Activated T-helper 1 cell treated with Interleukin-2 at 50 U/mL for 16 hours (primary cell): ENCODE results near the gene MACROH2A1.
A peak's percentile ranks its signal among the peaks of the same experiment; 100 is the strongest.

Source experiments
- DNase-seq: peaks from one replicate; pipeline ENCODE4 v3.0.0-alpha.2; 2020; ENCODE audit warnings: low read depth

The MACROH2A1 gene

DNA sequence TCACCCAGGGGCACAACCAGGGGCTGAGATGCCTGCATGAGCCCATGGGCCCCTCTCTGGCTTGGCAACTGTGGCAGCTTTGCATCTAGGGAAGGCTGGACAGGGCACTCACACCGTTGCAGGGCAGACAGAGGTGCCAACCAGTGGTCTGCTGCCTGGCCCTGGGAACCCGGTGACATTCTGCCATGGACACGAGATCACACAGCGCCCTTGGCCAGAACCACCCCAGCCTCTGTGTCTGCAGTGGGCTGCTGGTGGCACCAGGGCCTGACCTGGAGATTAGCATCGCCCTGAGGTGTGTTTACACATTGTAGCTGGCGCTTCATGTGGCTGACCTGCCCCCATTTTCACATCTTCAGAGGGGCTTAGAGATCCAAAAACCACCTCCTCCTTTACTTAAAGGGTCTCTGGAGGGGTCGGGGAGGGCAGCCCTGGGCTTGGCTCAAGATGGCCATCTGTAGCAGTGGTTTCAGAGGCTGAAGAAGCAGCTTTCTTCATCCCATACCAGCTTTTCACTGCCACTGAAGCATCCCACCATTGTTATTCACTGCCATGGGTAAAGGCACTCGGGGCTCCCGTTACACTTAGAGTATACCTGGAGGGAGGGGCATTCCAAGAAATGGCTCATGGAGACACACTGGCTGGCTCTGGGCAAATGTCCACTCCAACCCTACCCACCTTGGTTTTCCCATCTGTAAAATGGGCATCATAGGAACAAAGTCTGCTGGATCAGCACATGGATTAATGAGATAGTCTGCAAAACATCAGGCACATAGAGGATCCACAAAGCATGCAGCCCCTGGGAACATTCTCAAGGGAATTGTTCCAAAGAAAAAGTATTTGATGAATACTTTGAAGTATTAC, 36.7 kb upstream of the MACROH2A1 start:
- DNase-seq: no peak

DNA sequence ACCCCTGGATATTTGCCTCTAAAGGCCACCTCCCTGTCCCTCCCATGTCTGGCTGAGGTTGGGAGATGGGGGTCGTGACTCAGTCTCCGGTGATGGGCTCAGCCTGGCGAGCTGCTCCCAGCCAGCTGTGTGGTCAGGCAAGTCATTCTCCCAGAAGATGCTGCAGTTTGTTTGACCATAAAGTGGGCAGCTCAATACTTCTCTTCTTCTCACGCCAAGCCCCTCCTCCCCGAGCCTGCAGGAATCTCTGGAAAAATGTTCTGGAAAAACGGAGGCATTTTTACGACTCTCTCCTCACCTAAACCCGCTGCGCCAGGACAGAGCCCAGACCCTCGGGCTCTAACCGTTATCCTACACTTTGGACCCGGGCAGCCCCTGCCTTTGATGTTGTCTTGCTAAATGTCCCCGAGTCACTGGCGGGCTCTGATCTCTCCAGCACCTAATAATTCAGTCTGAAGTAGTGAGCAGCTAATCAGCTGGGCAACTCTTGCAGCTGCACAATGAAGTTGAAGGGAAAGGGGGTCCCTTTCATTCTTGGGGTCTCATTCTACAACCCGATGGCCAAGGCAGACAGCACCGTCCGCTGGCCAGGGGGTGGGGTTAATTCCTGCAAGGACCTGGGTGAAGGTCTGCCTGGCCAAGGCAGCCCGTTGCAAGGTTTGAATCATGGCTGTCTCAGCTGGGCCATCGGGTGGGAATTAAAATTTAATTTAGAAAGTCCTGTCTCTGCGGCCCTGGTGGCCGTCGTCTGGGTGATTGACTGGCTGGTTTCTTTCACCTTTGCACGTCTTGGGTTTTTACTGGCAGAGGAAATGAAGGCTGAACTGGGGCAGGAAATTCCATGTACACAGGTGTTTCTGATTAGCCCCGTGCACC, 35.8 kb upstream of the MACROH2A1 start:
- no peak for DNase-seq

DNA sequence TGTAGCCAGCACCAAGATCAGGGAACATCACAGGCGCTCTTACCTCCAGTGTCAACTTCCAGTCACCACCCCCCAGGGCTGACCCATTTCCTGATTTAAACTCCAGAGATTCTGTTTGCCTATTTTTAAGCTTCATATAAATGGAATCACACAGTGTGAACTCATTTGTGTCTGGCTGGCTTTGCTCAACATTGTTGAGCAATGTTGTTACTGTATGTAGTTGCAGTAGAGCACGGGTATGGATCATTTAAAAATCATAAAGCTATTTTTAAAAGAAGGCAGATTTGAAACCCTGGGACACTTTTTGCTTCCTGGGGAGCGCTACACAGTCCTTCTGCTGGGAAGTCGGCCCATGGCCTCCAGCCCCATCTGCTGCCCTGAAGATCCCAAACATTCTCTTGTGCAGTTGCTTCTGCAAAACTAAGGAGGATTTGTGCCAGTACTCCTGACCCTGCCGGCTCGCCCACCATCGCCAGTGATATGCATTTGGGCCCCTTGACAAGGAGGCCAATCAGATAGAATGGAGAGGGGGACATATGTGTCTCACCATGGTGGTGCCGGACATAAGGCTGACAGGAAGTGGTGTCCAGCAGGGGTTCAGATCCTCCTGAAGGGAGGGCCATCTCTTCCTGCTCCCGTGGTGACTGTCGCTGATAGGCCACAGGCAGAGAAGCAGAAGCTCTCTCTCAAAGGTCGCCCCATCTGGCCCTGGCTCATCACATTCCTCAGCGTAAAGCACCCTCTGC, 34.8 kb upstream of the MACROH2A1 start:
- no peak for DNase-seq

DNA sequence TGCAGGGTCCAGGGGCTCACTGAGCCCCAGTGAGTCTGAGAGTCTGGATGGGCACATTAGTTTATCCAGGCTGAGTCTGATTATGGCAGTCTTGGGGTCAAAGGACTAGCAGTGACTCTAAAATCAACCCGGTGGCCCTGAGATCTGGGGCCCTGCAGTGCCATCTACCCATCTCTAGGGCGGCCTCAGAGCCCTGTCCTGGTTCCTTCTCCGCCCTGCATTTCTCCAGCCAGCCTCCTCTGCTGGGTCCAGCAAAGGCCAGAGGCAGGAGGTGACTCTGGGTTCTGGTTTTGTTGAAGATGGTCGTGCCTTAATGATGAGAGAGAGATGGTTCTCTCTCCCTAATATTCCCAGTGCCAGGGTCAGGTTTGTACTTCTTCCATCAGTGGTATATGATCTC, 33.1 kb upstream of the MACROH2A1 start:
- no peak for DNase-seq

DNA sequence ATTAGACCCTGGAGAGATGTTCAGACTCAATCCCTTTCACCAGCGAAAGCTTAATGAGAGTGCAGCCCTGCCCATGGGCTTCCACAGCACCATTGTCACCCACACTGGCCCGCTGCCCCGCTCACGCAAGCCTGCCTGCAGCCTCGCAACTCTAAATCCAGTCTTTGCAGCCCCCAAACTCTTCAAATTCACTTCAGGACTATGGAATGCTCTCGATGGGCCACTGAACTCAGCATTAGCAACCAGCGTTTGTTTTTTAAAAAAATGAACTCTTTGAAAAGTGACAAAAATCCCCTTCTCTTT, 31.1 kb upstream of the MACROH2A1 start:
- no peak for DNase-seq

DNA sequence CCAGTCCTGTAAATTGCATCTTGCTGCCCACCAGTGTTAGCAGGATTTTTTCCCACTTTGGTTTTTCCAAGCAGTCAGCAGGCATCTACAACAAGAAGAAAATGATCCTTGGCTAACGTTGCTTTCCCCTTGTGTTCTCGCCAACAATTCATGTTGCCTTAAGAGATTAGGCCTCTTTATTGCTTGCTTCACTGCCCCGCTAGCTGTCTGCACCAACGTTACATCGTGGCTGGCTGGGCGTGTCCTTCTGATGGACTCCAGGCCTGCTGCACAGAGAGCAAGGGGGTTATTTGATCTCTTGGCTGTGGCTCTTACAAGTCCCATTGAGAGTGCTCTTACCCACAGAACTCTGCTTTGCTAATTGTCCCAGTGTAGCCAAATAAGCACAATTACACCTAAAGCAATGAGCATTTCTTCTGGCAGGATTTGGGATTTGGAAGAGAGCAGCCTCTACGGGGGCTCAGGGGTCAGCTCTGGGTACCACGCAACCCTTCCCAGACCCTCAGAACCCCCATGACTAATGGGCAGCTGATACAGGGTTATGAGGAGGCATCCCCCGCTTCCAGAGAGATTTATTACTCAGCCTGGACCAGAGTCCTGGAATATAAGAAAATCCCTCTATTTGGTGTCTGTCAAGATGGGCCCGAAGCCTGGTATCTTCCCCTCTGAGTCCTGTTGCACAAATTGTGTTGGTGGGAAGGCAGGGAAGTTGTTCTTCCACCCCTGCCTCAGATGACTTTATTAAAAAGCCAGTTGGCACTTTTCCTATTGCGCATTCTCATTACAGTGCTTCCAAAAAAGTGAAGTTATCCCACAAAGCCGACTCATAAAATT, 30.5 kb upstream of the MACROH2A1 start:
- no peak for DNase-seq

DNA sequence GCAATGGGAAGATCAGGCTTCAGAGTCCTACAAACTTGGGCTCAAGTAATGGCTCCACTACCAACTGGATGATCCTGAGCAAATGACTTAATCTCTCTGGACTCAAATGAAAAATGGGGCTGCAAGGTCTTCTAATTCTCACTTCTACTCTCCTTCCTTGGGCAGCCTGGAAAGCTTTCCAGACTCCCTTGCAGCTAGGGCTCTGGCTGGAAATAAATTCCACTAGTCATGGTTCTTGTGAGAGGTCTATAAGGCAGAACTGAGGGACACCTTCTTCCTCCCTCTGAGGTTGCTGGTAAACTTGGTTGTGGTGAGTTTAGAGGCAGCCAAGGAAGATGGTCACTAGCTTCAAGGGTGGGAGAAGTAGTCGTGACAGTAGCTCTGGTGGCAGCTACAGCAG, 29.6 kb upstream of the MACROH2A1 start:
- no peak for DNase-seq

DNA sequence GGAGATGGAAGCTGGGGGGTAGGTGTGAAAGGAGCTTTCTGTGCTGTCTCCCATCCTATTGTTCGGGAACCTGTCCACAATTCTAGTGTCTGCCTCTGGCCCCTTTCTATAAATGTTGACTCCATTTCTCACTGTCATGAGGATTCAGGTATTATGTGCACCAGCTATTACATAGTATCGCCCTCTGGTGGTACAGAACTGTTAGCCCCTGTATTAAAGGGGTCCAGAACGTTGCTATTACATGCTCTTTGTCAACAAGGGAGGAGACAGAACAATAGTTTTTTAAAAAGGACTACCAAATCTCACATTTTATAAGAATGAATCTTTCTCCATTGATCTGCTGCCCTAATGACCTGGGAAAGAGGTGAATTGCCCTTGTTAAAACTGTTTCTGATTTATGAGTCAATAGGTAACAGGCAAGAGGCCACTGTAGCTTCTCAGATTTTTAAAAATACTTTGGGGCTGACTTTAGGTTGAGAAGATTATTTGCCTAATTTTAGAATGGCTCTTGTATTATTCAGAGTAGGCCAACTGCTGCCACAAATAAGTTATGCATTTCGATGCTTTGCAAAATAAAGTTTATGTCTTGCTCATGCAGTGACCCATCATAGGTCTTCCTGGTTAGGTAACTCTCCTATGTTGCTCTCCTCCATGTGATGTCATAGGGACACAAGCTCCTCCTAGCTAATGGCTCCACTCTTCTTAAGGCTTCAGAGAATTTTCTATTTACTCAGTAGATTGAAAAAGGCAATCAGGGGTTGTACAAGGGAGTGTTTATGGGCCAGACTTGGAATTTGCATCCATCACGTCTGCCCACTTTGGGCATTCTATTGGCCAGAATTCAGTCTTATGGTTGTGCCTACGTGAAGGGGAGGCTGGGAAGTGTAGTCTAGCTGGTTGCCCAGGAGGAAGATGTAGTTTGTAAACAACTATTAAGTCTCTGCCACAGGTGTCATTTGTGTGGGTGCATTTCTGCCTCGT, 27.4 kb upstream of the MACROH2A1 start:
- no peak for DNase-seq

DNA sequence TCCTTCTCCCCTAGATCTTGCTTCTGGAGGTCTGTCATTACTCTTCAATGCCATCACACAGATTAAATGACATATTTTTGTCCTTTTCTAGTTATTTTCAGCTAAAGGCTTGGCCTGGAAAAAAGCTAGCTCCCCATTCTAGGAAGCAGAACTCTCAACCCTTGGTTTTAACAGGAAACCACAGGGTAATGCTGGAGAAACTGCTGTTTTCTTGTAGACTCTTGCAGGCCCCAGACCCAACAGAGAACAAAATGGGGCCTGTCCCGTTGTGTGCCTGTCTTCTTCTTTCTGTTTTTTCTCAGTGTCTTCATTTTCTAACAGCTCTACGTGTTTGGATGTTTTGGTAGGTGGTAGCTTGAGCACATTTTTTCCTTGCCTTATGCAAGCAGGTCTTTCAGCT, 26.6 kb upstream of the MACROH2A1 start:
- no peak for DNase-seq

DNA sequence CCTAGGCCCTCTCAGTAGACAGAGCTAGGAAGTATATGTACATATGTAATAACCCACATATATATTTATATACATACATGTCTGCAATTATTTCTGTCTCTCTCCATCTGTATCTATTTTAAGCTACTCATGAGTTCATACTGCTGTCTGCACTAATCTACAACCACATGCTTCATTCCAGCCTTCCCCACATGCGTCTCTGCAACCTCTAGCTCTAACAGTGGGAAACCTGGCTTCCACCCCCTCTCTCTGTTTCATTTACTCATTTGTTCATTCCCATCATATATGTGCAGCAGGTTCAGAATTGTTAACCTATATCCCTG, 24.8 kb upstream of the MACROH2A1 start:
- no peak for DNase-seq

DNA sequence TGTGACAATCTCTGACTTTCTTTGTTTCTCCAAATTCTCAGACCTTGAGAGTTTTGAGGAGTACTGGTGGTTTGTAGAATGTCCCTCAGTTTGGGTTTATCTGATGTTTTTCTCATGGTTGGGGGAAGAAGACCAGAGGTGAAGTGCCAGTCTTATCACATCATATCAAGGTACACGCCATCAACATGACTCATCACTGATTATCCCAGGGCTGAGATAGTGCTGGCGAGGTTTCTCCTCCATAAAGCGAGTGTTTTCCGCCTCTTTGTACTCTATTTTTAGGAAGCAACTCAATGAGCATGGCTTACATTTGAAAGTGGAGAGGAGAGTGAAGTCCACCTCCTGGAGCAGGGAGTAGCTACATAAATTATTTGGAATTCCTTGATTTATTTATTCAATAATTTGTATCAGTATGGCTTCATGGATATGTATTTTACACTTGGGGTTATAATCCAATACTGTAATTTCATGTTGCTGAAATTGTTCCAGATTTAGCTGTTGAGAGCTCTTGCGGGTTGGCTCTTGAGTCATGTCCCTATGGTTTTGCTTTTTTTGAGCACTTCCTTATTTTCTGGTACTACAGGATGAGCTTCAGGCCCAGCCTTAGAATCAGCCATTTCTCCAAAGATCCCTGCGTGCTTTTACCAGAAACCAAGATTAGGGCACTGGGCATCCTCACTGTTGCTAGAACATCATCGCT, 24.3 kb upstream of the MACROH2A1 start:
- no peak for DNase-seq

DNA sequence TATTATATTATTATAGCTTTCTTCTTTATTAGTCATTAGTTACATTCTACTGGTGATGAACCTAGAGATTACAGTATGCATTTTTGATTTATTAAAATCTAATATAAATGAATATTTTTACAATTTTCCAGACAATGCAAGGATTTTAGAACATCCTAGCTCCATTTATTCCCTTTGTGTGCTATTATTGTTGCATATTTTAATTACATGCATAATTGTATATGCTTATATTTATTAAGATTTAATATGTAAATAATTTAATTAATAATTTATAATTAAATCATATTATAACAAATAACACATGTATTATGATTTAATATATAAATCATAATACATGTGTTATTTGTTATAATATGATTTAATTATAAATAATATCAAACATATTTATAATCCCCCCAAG, 23.4 kb upstream of the MACROH2A1 start:
- DNase-seq: no peak

DNA sequence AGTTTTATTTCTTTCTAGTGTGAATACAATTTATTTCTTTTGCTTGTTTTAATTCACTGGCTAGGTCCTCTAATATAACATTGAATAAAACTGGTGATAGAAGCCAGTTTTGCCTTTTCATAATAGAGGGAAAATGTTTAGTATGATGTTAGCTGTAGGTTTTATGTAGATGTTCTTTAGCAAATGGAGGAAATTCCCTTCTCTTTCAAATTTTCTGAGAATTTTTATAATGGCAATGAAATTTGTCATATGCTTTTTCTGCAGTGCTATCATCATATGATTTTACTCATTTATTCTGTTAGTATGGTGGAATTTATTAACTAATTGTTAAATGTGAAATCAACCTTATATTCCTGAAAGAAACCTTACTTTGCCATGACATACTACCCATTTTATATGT, 18.1 kb upstream of the MACROH2A1 start:
- no peak for DNase-seq

DNA sequence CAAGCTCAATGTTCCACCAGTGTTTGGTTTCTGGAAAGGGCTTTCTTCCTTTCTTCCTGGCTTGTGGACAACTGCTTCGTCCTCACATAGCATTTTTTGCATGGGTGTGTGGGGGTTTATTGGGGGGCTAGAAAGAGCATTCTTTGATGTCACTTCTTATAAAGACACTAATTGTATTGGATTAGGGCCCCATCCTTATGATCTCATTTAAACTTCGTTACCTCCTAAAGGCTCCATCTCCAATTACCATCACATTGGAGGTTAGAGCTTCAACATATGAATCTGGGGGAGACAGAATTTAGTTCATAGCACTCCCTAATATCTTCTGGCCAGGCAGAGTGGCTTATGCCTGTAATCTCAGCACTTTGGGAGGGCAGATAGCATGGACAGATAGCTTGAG, 6.1 kb upstream of the MACROH2A1 start:
- no peak for DNase-seq

DNA sequence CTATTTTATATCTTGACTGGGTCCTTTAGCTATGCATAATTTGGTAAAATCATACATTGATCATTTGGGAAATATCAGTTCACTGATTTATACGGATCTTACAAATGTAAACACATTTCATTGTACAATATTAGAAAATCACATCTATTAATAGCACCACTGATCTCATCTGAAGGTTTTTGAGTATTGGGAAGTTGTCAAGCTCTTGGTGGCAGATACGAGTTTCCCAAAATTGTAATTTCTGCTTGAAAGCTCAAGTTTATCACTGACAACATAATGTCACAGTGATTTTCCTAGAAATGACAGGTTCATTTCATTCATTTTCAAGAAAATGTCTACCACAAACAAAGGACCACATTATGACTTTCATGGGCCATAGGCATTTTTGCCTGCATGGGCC, 3.0 kb upstream of the MACROH2A1 start:
- no peak for DNase-seq

DNA sequence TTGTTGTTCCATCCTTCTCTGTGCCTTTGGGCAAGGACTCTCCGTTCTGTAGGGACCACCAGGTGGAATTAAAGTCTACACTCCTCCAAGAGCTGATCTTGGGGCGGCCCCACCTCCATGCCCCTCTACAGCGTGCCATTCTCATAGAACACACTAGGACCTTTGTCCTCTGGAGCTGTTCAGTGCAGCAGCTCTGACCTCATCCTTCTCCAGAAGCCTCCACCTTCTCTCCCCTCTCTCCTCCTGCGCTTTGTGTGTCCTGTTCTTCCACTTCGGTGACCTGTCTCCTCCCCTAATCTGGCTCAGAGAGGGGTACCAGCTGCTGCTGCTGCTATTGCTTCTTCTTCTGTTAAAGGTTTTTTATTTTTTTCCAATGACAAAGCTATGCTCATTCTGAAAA, 1.8 kb upstream of the MACROH2A1 start:
- no peak for DNase-seq

DNA sequence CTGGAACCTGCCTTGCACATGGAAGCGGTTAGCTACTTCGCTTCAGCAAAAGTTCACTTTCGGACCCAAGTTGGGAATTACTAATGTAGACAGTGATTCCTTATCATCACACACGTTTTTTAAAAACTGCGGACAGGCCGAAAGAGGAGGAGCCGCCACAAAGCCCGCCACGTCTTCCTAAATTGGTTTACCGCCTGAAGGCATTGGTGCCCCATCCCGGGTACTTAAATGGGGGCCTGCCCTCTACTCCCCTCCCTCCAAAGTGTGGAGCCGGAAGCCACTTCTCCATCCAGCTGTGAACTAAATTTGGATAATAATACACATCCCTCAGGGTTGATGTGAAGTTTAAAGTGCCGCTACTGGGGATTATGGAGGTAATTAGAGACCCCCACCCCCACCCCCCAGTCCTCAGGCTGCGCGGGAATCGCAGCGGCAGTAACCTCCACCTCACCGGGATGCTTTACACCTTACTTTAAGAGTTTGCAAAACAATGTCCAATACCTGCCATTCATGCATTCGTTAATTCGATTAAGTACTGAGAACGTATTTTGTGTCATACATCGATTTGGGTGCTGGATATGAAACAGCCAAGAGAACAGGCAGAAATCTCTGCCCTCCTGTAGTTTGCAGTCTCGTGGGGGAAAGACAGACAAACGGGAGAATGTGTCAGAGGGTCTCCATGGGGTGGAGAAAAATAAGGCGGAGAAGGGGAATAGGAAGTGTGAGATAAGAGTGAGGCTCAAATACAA, 937 bp upstream of the MACROH2A1 start:
- no peak for DNase-seq

DNA sequence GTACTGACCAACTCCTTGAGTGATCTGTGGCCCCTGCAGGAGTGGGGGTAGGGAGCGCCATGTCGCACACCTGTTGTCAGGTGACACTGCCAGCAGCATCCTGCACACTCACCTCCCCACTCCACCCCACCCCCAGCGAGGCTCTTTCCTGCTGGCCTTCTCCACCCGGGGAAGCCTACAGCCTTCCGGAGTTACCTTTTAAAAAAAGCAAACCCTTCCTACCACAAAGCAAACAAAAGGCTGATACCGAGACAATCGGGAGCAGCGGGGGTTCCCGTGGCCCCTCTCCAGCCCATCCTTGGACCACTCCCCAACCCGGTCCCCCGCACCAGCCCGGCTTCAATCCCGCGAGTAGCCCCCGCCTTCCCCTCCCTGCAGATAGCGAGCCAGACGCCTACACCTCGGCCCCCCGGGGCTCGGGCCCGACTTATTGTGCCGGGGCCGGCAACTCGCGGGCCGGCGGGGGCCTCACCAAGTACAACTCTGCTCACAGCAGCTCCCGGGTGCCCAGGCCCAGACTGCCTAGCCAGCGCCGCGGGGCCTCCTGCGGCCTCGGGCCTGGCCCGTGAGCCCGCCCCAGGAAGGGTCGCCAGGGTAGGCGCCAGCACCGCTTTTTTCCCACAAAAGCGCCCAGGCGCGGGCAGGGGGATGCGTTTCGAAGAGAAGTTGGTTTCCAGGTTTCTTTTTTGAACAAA, 724 bp downstream of the MACROH2A1 start:
- DNase-seq: peak; percentile 20

DNA sequence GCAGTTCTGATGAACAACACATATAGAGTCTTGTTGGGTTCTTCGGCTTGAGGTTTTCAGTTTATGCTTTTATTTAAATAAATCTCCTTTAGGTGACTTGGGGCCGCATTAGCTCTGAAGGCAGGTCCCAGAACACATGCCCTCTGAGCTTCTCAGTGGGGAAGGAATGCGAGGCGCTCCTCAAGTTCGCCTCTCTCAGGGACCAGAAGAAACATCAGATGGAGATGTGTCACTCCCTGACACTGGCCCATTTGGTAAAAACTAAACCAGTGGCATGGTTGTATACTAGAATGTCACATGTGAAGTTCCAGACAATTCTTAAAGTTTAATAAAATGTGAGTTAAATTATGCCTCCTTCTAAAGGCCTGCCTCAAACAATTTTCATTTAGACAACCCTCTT, 1.9 kb downstream of the MACROH2A1 start:
- no peak for DNase-seq
